ENCODE data around the gene AKNA. TPM values are rescaled to one million over a fixed set of nuclear protein-coding genes. Genes with fewer than 3 reads are reported as not detected.
A peak's percentile ranks its signal among the peaks of the same experiment; 100 is the strongest.

The AKNA gene
- total and polyA plus RNA-seq, 9 donors, result 7.0 to 14.6 (median 10.1) TPM

DNA sequence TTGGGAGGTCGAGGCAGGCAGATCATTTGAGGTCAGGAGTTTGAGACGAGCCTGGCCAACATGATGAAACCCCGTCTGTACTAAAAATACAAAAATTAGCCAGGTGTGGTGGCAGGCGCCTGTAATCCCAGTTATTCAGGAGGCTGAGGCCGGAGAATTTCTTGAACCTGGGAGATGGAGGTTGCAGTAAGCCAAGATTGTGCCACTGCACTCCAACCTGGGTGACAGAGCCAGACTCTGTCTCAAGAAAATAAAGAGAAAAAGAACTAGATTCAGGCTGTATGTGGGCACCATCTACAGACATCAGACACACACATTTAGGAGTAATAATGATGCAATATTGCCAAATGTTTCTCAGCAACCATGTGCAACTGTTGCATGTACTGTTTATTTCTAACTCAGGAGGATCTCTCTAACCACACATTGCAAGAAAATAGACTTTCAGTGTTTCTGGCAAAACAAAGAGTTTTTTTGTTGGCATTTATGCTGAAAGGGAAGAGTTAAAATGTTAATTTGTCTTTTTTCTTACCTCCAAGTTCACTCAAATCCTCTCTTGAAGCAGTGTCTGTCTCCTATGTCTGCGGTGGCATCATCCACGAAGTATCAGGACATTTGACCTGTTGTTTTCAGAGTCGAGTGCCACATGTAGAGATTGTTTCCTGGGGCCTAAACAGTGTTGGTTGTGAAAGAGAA, 70.0 kb downstream of the AKNA start:
- DNase-seq, result peak; percentile 10
- WGBS (ENCODE audit: insufficient coverage), result 87% methylated on average over 5 of the region's 8 CpGs
- Histone ChIP-seq H3K27ac (ENCODE audit: low read length) (no peak overlapping the region), H3K27me3 (ENCODE audit: control insufficient read depth, insufficient read depth, low read length) (peaks cover 2% of the 10 kb centered on the region), H3K9me3 (replicated peaks; ENCODE audit: control insufficient read depth, low read depth, low read length) (no peaks in the 10 kb centered on the region), H3K4me1 (ENCODE audit: control insufficient read depth, insufficient read depth, low read length) (peaks cover 2% of the 10 kb centered on the region), H3K36me3 (ENCODE audit: control insufficient read depth, insufficient read depth, low read length) (no peaks in the 10 kb centered on the region), H3K4me3 (ENCODE audit: low read length) (no peak overlapping the region)

DNA sequence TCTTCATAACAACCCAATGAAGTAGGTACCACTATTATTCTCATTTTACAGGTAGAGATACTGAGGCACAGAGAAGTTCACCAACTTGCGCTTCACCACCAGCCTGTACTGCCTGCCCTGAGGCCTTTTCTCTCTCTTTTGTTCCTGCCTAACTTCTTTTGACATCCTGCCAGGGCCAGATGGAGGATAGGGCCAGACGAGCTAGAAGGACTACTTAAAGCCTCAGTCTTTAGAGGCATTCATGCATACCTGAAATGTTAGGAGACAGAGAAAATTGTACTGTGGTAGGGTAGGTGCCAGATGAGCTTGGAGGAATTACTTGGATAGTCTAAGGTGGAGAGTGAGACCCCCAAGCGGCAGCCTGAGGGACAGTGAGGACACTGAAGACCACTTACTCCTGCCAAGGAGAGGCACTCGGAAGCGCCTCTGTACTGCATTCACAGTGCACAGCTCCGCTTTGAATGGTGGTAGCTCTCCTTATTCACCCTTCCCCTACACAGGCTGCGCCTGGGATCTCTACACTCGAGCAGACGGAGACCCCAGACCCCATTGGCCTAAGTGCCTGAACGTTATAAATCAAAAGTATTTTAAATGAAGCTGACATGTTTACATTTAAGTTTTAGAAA, 71.1 kb downstream of the AKNA start:
- Histone ChIP-seq H3K36me3 (ENCODE audit: control insufficient read depth, insufficient read depth, low read length) (no peaks in the 10 kb centered on the region), H3K27ac (ENCODE audit: low read length) (no peak overlapping the region), H3K9me3 (replicated peaks; ENCODE audit: control insufficient read depth, low read depth, low read length) (no peaks in the 10 kb centered on the region), H3K4me3 (ENCODE audit: low read length) (no peak overlapping the region), H3K27me3 (ENCODE audit: control insufficient read depth, insufficient read depth, low read length) (peaks cover 2% of the 10 kb centered on the region), H3K4me1 (ENCODE audit: control insufficient read depth, insufficient read depth, low read length) (no peaks in the 10 kb centered on the region)
- no peak for DNase-seq
- 63% methylated on average over 6 of the region's 10 CpGs for WGBS (ENCODE audit: insufficient coverage)

DNA sequence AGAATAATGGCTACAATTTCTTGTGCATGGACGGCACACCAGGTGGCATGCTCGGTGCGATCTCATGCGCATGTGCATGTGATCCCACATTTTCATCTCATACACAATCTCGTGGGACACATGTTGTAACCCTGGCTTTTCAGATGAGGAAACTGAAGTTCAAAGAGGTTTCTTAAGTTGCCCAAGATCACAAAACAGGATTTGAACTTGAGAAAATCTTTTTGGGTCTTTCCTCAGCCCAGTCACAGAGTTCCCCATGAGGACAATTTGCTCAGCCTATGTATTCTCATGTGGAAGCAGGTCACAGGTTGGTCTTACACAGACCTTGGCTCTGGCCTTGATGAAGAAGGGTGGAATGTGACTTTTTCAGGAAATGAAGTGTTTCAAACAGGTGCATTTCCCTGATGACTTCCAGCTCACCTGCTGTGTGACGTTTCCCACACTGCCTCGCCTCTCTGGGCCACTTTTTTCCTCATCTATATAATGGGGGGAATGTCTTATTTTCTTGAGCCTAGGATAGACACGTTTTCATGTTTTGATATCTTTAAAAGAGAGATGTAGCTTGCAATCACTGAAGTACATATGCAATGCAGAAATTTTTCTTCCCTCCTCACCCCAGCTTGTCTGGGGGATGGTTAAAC, 71.9 kb downstream of the AKNA start:
- Histone ChIP-seq H3K36me3 (ENCODE audit: control insufficient read depth, insufficient read depth, low read length) (peaks cover 2% of the 10 kb centered on the region), H3K27ac (ENCODE audit: low read length) (no peak overlapping the region), H3K27me3 (ENCODE audit: control insufficient read depth, insufficient read depth, low read length) (peaks cover 2% of the 10 kb centered on the region), H3K4me3 (ENCODE audit: low read length) (no peak overlapping the region), H3K9me3 (replicated peaks; ENCODE audit: control insufficient read depth, low read depth, low read length) (no peaks in the 10 kb centered on the region), H3K4me1 (ENCODE audit: control insufficient read depth, insufficient read depth, low read length) (no peaks in the 10 kb centered on the region)
- 89% methylated on average over 5 of the region's 8 CpGs for WGBS (ENCODE audit: insufficient coverage)
- DNase-seq, result no peak

DNA sequence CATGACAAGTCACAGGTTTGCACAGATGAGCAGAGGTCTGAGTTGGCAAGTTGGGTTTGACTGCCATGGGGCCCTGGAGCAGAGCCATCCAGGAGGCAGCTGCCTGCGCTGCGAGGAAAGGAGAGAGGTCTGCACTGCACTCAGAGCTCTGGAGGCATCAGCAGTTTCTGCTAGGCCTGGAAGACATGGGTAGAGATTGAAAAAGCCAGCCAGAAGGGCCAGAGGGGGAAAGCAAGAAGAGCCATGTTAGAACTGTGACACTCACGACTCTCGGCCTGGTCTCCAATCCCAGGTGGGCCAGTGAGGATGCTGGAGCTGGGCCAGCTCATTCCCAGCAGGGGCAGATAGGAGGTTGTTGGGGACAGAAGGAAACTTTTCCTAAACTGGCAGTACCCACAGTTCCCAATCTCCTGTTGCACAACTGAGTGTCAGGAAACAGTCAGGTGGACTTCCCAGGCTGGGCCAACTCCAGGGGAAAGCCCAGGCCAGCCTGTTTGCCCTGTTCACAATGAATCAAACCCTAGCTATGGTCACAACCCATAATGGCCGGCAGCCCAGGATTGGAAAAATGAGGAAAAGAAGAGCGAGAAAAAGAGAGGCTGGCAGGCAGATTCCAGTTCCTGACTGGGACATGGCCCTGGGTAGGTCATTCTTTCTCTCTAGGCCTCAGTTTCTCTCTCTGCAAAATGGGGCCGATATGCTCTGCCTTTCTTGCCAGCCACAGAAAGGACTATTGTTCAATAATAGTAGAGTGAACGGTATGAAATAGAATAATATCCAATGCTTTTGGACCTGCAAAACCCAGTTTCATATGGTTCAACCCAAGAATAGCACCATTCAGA, 72.7 kb downstream of the AKNA start:
- peaks cover 7% of the 10 kb centered on the region for H3K36me3 ChIP-seq (ENCODE audit: control insufficient read depth, insufficient read depth, low read length)
- DNase-seq, result no peak
- peaks cover 2% of the 10 kb centered on the region for H3K27me3 ChIP-seq (ENCODE audit: control insufficient read depth, insufficient read depth, low read length)
- no peak overlapping the region for H3K27ac ChIP-seq (ENCODE audit: low read length)
- H3K4me1 ChIP-seq (ENCODE audit: control insufficient read depth, insufficient read depth, low read length), result no peaks in the 10 kb centered on the region
- WGBS (ENCODE audit: insufficient coverage), result 63% methylated on average over 6 of the region's 8 CpGs
- no peak overlapping the region for H3K4me3 ChIP-seq (ENCODE audit: low read length)
- H3K9me3 ChIP-seq (replicated peaks; ENCODE audit: control insufficient read depth, low read depth, low read length), result no peaks in the 10 kb centered on the region

DNA sequence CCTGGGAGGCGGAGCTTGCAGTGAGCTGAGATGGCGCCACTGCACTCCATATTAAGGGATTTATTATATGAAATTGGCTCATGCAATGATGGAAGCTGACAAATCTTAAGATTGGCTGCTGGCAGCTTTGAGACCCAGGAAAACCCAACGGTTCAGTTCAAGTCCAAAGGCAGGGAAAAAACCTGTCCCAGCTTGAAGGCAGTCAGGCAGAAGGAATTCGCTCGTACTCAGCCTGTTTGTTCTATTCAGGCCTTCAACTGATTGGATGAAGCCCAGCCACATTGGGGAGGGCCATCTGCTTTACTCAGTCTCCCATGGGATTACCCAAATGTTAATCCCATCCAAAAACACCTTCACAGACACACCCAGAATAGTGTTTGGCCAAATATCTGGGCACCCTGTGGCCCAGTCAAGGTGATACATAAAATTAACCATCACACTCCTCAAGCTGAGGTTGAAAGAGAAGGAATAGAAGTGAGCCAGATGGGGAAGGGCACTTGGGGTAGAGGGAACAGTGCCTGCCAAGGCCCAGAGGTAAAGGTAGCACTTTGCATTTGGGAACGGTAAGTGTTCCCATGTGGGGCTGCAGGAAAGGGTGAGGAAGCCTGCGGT, 73.4 kb downstream of the AKNA start:
- Histone ChIP-seq H3K27me3 (ENCODE audit: control insufficient read depth, insufficient read depth, low read length) (peaks cover 2% of the 10 kb centered on the region), H3K36me3 (ENCODE audit: control insufficient read depth, insufficient read depth, low read length) (peaks cover 7% of the 10 kb centered on the region), H3K4me1 (ENCODE audit: control insufficient read depth, insufficient read depth, low read length) (no peaks in the 10 kb centered on the region), H3K9me3 (replicated peaks; ENCODE audit: control insufficient read depth, low read depth, low read length) (no peaks in the 10 kb centered on the region), H3K27ac (ENCODE audit: low read length) (no peak overlapping the region), H3K4me3 (ENCODE audit: low read length) (no peak overlapping the region)
- DNase-seq, result no peak
- WGBS (ENCODE audit: insufficient coverage), result 85% methylated on average over 7 of the region's 7 CpGs

DNA sequence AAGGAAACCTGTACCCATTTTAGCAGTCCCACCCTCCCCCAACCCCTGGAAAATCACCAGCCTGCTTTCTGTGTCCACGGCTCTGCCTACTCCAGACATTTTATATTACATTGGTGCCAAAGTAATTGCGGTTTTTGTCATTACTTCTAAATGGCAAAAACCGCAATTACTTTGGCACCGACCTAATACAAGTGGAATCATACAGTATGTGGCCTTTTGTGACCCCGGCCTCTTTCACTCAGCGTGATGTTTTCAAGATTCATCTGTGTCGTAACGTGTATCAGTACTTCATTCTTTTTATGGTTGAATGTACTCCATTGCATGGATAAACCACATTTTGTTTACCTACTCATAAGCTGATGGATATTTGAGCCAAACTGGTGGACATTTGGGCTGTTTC, 74.6 kb downstream of the AKNA start:
- no peaks in the 10 kb centered on the region for H3K9me3 ChIP-seq (replicated peaks; ENCODE audit: control insufficient read depth, low read depth, low read length)
- 93% methylated on average over 3 of the region's 8 CpGs for WGBS (ENCODE audit: insufficient coverage)

DNA sequence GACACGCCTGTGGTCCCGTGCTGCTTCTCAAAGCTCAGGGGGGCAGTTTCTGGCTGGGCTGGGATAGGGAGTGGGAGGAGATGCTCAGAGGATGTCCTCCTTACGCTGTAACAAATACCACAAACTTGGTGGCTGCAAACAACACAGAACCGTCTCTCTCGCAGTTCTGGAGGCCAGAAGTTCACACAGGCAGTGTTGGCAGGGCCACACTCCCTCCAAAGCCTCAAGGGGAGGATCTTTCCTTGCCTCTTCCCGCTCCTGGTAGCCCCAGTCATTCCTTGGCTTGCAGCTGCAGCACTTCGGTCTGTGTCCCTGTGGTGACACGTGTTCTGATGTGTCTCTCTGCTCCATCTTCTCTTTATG, 75.3 kb downstream of the AKNA start:
- no peaks in the 10 kb centered on the region for H3K9me3 ChIP-seq (replicated peaks; ENCODE audit: control insufficient read depth, low read depth, low read length)
- peaks cover 21% of the 10 kb centered on the region for H3K36me3 ChIP-seq (ENCODE audit: control insufficient read depth, insufficient read depth, low read length)
- H3K4me1 ChIP-seq (ENCODE audit: control insufficient read depth, insufficient read depth, low read length), result no peaks in the 10 kb centered on the region
- WGBS (ENCODE audit: insufficient coverage), result 56% methylated on average over 6 of the region's 8 CpGs
- H3K27ac ChIP-seq (ENCODE audit: low read length), result no peak overlapping the region
- no peaks in the 10 kb centered on the region for H3K27me3 ChIP-seq (ENCODE audit: control insufficient read depth, insufficient read depth, low read length)
- no peak for DNase-seq
- no peak overlapping the region for H3K4me3 ChIP-seq (ENCODE audit: low read length)

More for the DNA sequence above, 74.6 kb downstream of the AKNA start:
- Histone ChIP-seq H3K36me3 (ENCODE audit: control insufficient read depth, insufficient read depth, low read length) (peaks cover 14% of the 10 kb centered on the region), H3K4me3 (ENCODE audit: low read length) (no peak overlapping the region), H3K27me3 (ENCODE audit: control insufficient read depth, insufficient read depth, low read length) (no peaks in the 10 kb centered on the region), H3K27ac (ENCODE audit: low read length) (no peak overlapping the region), H3K4me1 (ENCODE audit: control insufficient read depth, insufficient read depth, low read length) (no peaks in the 10 kb centered on the region)
- DNase-seq, result no peak

DNA sequence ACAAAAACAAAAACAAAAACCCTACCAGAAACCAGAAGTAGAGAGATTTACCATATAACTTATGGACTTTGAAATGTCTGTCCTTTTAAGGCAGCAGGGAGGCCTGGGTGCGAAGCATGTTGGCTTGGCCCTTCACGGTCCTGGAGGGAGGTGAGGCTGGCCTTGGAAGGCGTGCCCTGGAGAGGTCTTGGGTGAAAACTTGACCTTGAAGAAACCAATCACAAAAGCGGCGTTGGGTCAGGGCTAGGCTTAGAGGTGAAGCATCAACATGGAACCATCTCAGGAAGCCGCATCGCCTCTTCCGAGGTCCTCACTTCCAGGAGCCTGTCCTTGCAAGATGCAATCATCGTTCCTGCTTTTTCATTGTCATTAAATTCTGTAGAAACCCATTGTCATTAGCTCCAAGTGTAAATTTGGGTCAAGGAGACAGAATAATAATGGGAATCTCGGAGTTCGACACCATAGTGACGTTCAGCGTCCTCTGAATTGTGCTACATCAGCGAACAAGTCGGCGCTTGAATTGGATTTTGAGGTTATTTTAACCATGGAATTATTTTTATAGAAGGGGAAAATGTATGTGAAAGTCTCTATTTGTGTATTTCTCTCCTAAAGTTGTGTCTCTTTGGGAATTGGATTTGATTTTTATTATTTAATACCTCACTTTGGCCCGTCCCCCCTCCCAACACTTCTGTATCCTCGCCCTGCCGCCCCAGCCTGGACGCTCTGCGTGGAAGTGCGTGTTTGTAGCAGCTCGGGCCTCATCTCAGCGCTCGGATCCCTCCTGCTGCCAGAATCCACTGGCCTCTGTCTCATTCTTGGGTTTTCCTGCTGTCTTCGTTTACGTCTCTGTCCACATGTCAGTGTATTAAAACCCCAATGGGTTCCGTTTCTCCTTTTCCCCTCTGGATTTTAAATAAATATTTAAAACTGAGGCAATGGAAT, 75.9 kb downstream of the AKNA start:
- H3K9me3 ChIP-seq (replicated peaks; ENCODE audit: control insufficient read depth, low read depth, low read length), result no peaks in the 10 kb centered on the region
- H3K27ac ChIP-seq (ENCODE audit: low read length), result no peak overlapping the region
- no peaks in the 10 kb centered on the region for H3K27me3 ChIP-seq (ENCODE audit: control insufficient read depth, insufficient read depth, low read length)
- WGBS (ENCODE audit: insufficient coverage), result 87% methylated on average over 17 of the region's 28 CpGs
- no peak for DNase-seq
- H3K36me3 ChIP-seq (ENCODE audit: control insufficient read depth, insufficient read depth, low read length), result peaks cover 28% of the 10 kb centered on the region
- H3K4me1 ChIP-seq (ENCODE audit: control insufficient read depth, insufficient read depth, low read length), result no peaks in the 10 kb centered on the region
- H3K4me3 ChIP-seq (ENCODE audit: low read length), result no peak overlapping the region
